Endothelial cell of umbilical vein (primary cell): ENCODE measurements around the gene SLC13A1. TPM values are rescaled to one million over a fixed set of nuclear protein-coding genes. Genes with fewer than 3 reads are reported as not detected.

Experiments
- BruUV-seq: library from RNA; stranded (reverse); fragments of 400-500 nt; replicated peaks from 2 replicates; lab custom pipeline; 2021; lab: Mats Ljungman, UMichigan
- CTCF ChIA-PET: fragments of 300-600, 350-600 bp; sonication (Branson Sonifier 250); formaldehyde crosslinking; loops from one replicate; lab custom pipeline; 2021; ENCODE audit warnings: antibody characterized with exemption, inconsistent platforms; lab: Charles Lee
- POLR2A ChIA-PET: fragments of 300-600, 350-600 bp; sonication (Branson Sonifier 250); formaldehyde crosslinking; loops from one replicate; lab custom pipeline; 2021; ENCODE audit warnings: antibody characterized with exemption, inconsistent platforms; lab: Charles Lee
- DNase-seq: peaks from one replicate; pipeline ENCODE4 v3.0.0-alpha.2; 2011; ENCODE audit warnings: low read depth, low spot score
- FAIRE-seq: peaks from 2 replicates; lab custom pipeline; 2011; peaks lifted over from hg19 to GRCh38; lab: Jason Lieb, UNC
- H2AFZ ChIP-seq: 2 replicates; pipeline ENCODE4 v1.6.0; 2012; ENCODE audit warnings: low read depth, low read length, control low read depth, inconsistent platforms
- H3K27ac ChIP-seq: 2 replicates; pipeline ENCODE4 v1.5.1; 2011; ENCODE audit warnings: low read depth, mild to moderate bottlenecking, control low read depth, low read length, moderate library complexity; ENCODE audit not compliant: insufficient read depth
- H3K27me3 ChIP-seq, 2 experiments: 2 replicates each; pipeline versions ENCODE4 v1.6.0 to v1.6.1; 2011; ENCODE audit warnings: low read length in 2 of 2, mixed read lengths in 1 of 2; ENCODE audit not compliant: control insufficient read depth in 2 of 2, insufficient read depth in 2 of 2
- H3K36me3 ChIP-seq, 2 experiments: 2 replicates in 1 of 2; 3 replicates in 1 of 2; pipeline ENCODE4 v1.5.1; 2011; ENCODE audit warnings: low read length in 2 of 2, mild to moderate bottlenecking in 1 of 2, moderate library complexity in 1 of 2; ENCODE audit not compliant: control insufficient read depth in 2 of 2, insufficient read depth in 2 of 2; ENCODE audit errors: extremely low read depth in 1 of 2
- H3K4me1 ChIP-seq: 3 replicates; pipeline ENCODE4 v1.5.1; 2011; ENCODE audit warnings: mild to moderate bottlenecking, low read length; ENCODE audit not compliant: control insufficient read depth, insufficient read depth; ENCODE audit errors: extremely low read depth
- H3K4me2 ChIP-seq: 2 replicates; pipeline ENCODE4 v1.6.1; 2011; ENCODE audit warnings: low read length, control low read depth, mixed read lengths; ENCODE audit not compliant: insufficient read depth
- H3K4me3 ChIP-seq, 3 experiments: fragments of 200-600 bp in 1 of 3; sonication (generic), shearing (Covaris generic) in 1 of 3; replicated peaks in 1 of 3; 2 replicates each; pipeline ENCODE4 v1.5.1; 2011 to 2016; ENCODE audit warnings: control low read depth in 3 of 3, low read length in 3 of 3, mild to moderate bottlenecking in 2 of 3, inconsistent platforms in 1 of 3, low read depth in 1 of 3, moderate library complexity in 1 of 3; ENCODE audit not compliant: insufficient read depth in 1 of 3
- H3K79me2 ChIP-seq: 2 replicates; pipeline ENCODE4 v1.6.0; 2012; ENCODE audit warnings: low read length, inconsistent platforms; ENCODE audit not compliant: control insufficient read depth, insufficient read depth
- H3K9ac ChIP-seq: replicated peaks from 2 replicates; pipeline ENCODE3; 2011; ENCODE audit warnings: low read length, control low read depth; ENCODE audit not compliant: insufficient read depth; ENCODE audit errors: extremely low read depth
- H3K9me1 ChIP-seq: replicated peaks from 3 replicates; pipeline ENCODE4 v1.6.0; 2011; ENCODE audit warnings: mild to moderate bottlenecking, low read length; ENCODE audit not compliant: control insufficient read depth, insufficient read depth; ENCODE audit errors: extremely low read depth
- H3K9me3 ChIP-seq: replicated peaks from 2 replicates; pipeline ENCODE4 v1.5.1; 2012; ENCODE audit warnings: low read length, inconsistent platforms; ENCODE audit not compliant: control insufficient read depth, insufficient read depth
- H4K20me1 ChIP-seq: replicated peaks from 2 replicates; pipeline ENCODE3; 2011; ENCODE audit warnings: mild to moderate bottlenecking, low read length; ENCODE audit not compliant: control insufficient read depth, insufficient read depth; ENCODE audit errors: extremely low read depth
- EZH2 ChIP-seq: IDR thresholded peaks from 2 replicates; pipeline ENCODE4 v1.6.1; 2012; ENCODE audit warnings: borderline replicate concordance, low read depth, mild to moderate bottlenecking, moderate library complexity, low read length, inconsistent platforms; ENCODE audit not compliant: severe bottlenecking
- FOS ChIP-seq: IDR thresholded peaks from 2 replicates; pipeline ENCODE4 v1.6.1; 2011; ENCODE audit warnings: mild to moderate bottlenecking, low read length, moderate library complexity, borderline replicate concordance; ENCODE audit not compliant: insufficient read depth
- MYC ChIP-seq: IDR thresholded peaks from one replicate; pipeline ENCODE4 v1.6.1; 2011; ENCODE audit warnings: mild to moderate bottlenecking, low read depth, low read length
- POLR2A ChIP-seq: IDR thresholded peaks from 2 replicates; pipeline ENCODE4 v1.6.1; 2012; ENCODE audit warnings: low read depth, mild to moderate bottlenecking, control low read depth, low read length
- dilution Hi-C: fragments of 300-500 bp; cut with MboI; formaldehyde crosslinking; loops from one replicate; pipeline ENCODE4 v1.15.0; 2019; ENCODE audit warnings: low sequenced_read_pairs; ENCODE audit not compliant: extremely low pct_ligation_motif_present
- intact Hi-C: fragments of 100-400 bp; cut with micrococcal nuclease; formaldehyde crosslinking; loops from one replicate; pipeline ENCODE4 v1.10.0; 2022
- polyA plus RNA-seq, 4 experiments: library from polyadenylated mRNA; depleted of rRNA in 3 of 4; stranded (reverse) in 3 of 4; unstranded in 1 of 4; fragments of >200 nt; gene quantifications; 2 replicates each; pipeline versions ENCODE4 v1.2.1 to v1.2.3, GENCODE V29; 2011 to 2012; ENCODE audit warnings: missing spikeins in 1 of 4
- total RNA-seq: library from RNA; stranded (reverse); gene quantifications from 2 replicates; pipeline ENCODE4 v1.2.3, GENCODE V29; 2021
- TF ChIP-seq, protein P1 (sequence below): IDR thresholded peaks from 2 replicates; pipeline ENCODE4 v1.6.1; 2011; ENCODE audit not compliant: insufficient read depth, insufficient read length

Gene SLC13A1
- total and polyA plus RNA-seq, 2 donors (not counting 3 experiments of a cell fraction or from before 2014, with no cell fraction given) = not detected

DNA sequence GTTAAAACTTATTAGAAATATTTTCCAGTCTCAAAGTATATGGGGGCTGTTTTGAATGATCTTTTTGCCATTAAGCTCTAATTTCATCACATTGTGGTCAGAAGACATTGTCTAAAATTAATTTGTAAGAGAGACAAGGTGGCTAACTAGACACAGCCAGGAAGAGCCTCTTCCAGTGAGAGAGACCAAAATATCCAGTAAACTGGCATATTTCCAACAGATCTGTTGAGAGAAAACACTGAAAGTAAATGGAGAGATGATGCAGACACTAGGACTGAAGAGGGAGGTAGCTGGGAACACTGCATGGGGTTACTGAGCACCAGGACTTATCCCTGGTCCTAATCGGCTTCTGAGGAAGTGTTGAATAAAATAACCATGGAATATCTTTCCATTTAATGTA is 102.8 kb downstream of the SLC13A1 start:
- no peak for TF ChIP-seq POLR2A
- TF ChIP-seq FOS = no peak
- H3K9me1 ChIP-seq = no peaks in the 10 kb centered on the region
- no TSS peak for BruUV-seq
- DNase-seq (no peak), FAIRE-seq (no peak)
- POLR2A ChIA-PET = no interaction called here
- no peaks in the 10 kb centered on the region for H4K20me1 ChIP-seq
- H3K9me3 ChIP-seq = no peaks in the 10 kb centered on the region
- no peak overlapping the region for H3K27ac ChIP-seq
- no peak overlapping the region for H2AFZ ChIP-seq
- H3K27me3 ChIP-seq = peaks cover 0 to 2% of the 10 kb centered on the region in 2 experiments
- no peaks in the 10 kb centered on the region for H3K36me3 ChIP-seq
- H3K4me3 ChIP-seq = no peak overlapping the region
- intact Hi-C loops (no loop called here), dilution Hi-C loops (no loop called here)
- CTCF ChIA-PET = interaction anchor here (1.7 kb wide), 1 partner anchor 29 kb away, joined by 4 read pairs; no protein-coding TSS in a partner anchor
- H3K4me1 ChIP-seq = no peaks in the 10 kb centered on the region
- H3K9ac ChIP-seq = no peak overlapping the region
- H3K79me2 ChIP-seq = no peaks in the 10 kb centered on the region
- no peak overlapping the region for H3K4me2 ChIP-seq

DNA sequence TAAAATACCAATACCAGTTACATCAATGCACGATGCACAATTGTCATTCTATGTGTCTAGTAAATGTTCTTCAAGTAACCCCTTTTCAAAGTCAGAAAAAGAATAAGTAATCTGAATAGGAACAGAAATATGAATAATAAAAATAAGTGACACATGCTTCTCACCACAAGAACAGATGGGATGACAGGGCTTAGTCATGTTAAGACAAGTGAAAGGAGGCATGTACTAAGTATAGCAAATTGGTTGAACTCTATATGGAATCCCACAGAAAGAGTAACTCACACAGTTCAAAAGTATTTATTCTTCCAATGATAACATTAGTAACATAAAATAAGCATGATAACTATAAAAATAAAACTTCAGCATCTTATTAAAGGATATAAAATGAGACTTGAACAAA is 103.3 kb downstream of the SLC13A1 start:
- Histone ChIP-seq H3K79me2 (no peaks in the 10 kb centered on the region), H3K4me1 (no peaks in the 10 kb centered on the region), H3K4me2 (no peak overlapping the region), H3K27ac (no peak overlapping the region), H3K9me3 (no peaks in the 10 kb centered on the region), H3K4me3 (no peak overlapping the region), H3K9me1 (no peaks in the 10 kb centered on the region), H3K9ac (no peak overlapping the region), H3K27me3 (peaks cover 0 to 2% of the 10 kb centered on the region in 2 experiments), H2AFZ (no peak overlapping the region), H4K20me1 (no peaks in the 10 kb centered on the region), H3K36me3 (no peaks in the 10 kb centered on the region)
- TF ChIP-seq, protein P1, sequence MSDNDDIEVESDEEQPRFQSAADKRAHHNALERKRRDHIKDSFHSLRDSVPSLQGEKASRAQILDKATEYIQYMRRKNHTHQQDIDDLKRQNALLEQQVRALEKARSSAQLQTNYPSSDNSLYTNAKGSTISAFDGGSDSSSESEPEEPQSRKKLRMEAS = no peak
- TF ChIP-seq EZH2 = no peak
- TF ChIP-seq MYC = no peak
- no peak for TF ChIP-seq FOS
- no peak for TF ChIP-seq POLR2A
- FAIRE-seq (no peak), DNase-seq (no peak)
- intact Hi-C loops (no loop called here), dilution Hi-C loops (no loop called here)
- BruUV-seq = no TSS peak
- CTCF ChIA-PET = interaction anchor here (0.9 to 1.7 kb wide), 2 partner anchors 21 to 30 kb away, joined by 3 to 4 read pairs; no protein-coding TSS in a partner anchor
- POLR2A ChIA-PET = no interaction called here
